HEK293 (cell line): ENCODE results near the gene SUSD6.

ENCODE experiments used
- CTCF ChIA-PET: fragments of 350-600 bp; formaldehyde crosslinking; extraction: SDS; loops from one replicate; lab custom pipeline; 2021; ENCODE audit warnings: antibody characterized with exemption; lab: Yijun Ruan, JAX
- POLR2A ChIA-PET: fragments of 300-600 bp; formaldehyde crosslinking; extraction: SDS; loops from one replicate; lab custom pipeline; 2020; ENCODE audit warnings: antibody characterized with exemption, inconsistent platforms; lab: Yijun Ruan, JAX
- H3K27ac ChIP-seq: fragments of 200-500 bp; sonication (Bioruptor generic); 2 replicates; pipeline ENCODE4 v1.5.1; 2014; ENCODE audit warnings: low read depth, low read length, control low read depth, inconsistent platforms; ENCODE audit errors: extremely low read depth
- H3K36me3 ChIP-seq, 2 experiments: fragments of 200-500 bp in 1 of 2; sonication (Bioruptor generic) in 1 of 2; 1 replicate in 1 of 2; 2 replicates in 1 of 2; pipeline ENCODE4 v1.5.1; 2014 to 2017; ENCODE audit warnings: inconsistent platforms in 2 of 2, low read length in 2 of 2; ENCODE audit not compliant: control insufficient read depth in 2 of 2, insufficient read depth in 1 of 2
- H3K4me1 ChIP-seq: fragments of 200-500 bp; sonication (Bioruptor generic); 2 replicates; pipeline ENCODE4 v1.5.1; 2014; ENCODE audit warnings: mild to moderate bottlenecking, low read length, inconsistent platforms; ENCODE audit not compliant: control insufficient read depth, insufficient read depth
- H3K4me3 ChIP-seq: 2 replicates; pipeline ENCODE4 v1.5.1; 2011; ENCODE audit warnings: low read depth, mild to moderate bottlenecking, control low read depth, low read length, moderate library complexity
- H3K9me3 ChIP-seq: fragments of 200-500 bp; sonication (Bioruptor generic); 2 replicates; pipeline ENCODE4 v1.5.1; 2014; ENCODE audit warnings: low read depth, low read length, inconsistent platforms; ENCODE audit not compliant: control insufficient read depth, insufficient read depth
- FEZF1 ChIP-seq: fragments of 450-650 bp; formaldehyde crosslinking; IDR thresholded peaks from 2 replicates; pipeline ENCODE4 v1.5.1; 2016; ENCODE audit warnings: missing biosample characterization, missing genetic modification characterization
- KLF10 ChIP-seq: fragments of 450-650 bp; IDR thresholded peaks from 2 replicates; pipeline ENCODE4 v1.5.1; 2018; ENCODE audit warnings: missing biosample characterization, mild to moderate bottlenecking, missing genetic modification characterization
- SALL2 ChIP-seq: fragments of 450-650 bp; formaldehyde crosslinking; IDR thresholded peaks from 2 replicates; pipeline ENCODE4 v1.5.0; 2017; ENCODE audit warnings: missing biosample characterization, mild to moderate bottlenecking, missing genetic modification characterization, borderline replicate concordance
- TRIM28 ChIP-seq: IDR thresholded peaks from 2 replicates; pipeline ENCODE4 v1.6.1; 2011; ENCODE audit warnings: low read length, control low read depth, borderline replicate concordance
- ZFHX2 ChIP-seq: fragments of 450-650 bp; formaldehyde crosslinking; conservative IDR thresholded peaks from 2 replicates; pipeline ENCODE4 v1.5.1; 2016; ENCODE audit warnings: missing biosample characterization, missing genetic modification characterization
- ZFP3 ChIP-seq: fragments of 450-650 bp; formaldehyde crosslinking; IDR thresholded peaks from 2 replicates; pipeline ENCODE4 v1.5.1; 2016; ENCODE audit warnings: low read depth, missing biosample characterization, missing genetic modification characterization
- ZIC2 ChIP-seq: fragments of 450-650 bp; formaldehyde crosslinking; IDR thresholded peaks from 2 replicates; pipeline ENCODE4 v1.5.1; 2016; ENCODE audit warnings: missing biosample characterization, missing genetic modification characterization
- ZNF184 ChIP-seq: fragments of 450-650 bp; IDR thresholded peaks from 2 replicates; pipeline ENCODE4 v1.5.1; 2018; ENCODE audit warnings: missing biosample characterization, mild to moderate bottlenecking, missing genetic modification characterization
- ZNF624 ChIP-seq: fragments of 450-650 bp; formaldehyde crosslinking; IDR thresholded peaks from 2 replicates; pipeline ENCODE4 v1.5.1; 2017; ENCODE audit warnings: missing biosample characterization, missing genetic modification characterization
- ZNF660 ChIP-seq: fragments of 450-650 bp; IDR thresholded peaks from 2 replicates; pipeline ENCODE4 v1.5.1; 2018; ENCODE audit warnings: missing biosample characterization, mild to moderate bottlenecking, missing genetic modification characterization
- ZNF747 ChIP-seq: fragments of 450-650 bp; formaldehyde crosslinking; IDR thresholded peaks from 2 replicates; pipeline ENCODE4 v1.5.1; 2016; ENCODE audit warnings: missing biosample characterization, missing genetic modification characterization
- ZSCAN16 ChIP-seq: fragments of 450-650 bp; formaldehyde crosslinking; IDR thresholded peaks from 2 replicates; pipeline ENCODE4 v1.5.1; 2016; ENCODE audit warnings: missing biosample characterization, missing genetic modification characterization
- TF ChIP-seq, protein P1 (sequence below): fragments of 450-650 bp; formaldehyde crosslinking; IDR thresholded peaks from 2 replicates; pipeline ENCODE4 v1.5.1; 2017; ENCODE audit warnings: missing biosample characterization, missing genetic modification characterization
- TF ChIP-seq, protein P2 (sequence below): fragments of 450-650 bp; formaldehyde crosslinking; IDR thresholded peaks from 2 replicates; pipeline ENCODE4 v1.5.1; 2016; ENCODE audit warnings: missing biosample characterization, missing genetic modification characterization
- TF ChIP-seq, protein P3 (sequence below): fragments of 450-650 bp; formaldehyde crosslinking; IDR thresholded peaks from 2 replicates; pipeline ENCODE4 v1.5.1; 2016; ENCODE audit warnings: missing biosample characterization, missing genetic modification characterization
- TF ChIP-seq, protein P4 (sequence below): fragments of 450-650 bp; formaldehyde crosslinking; IDR thresholded peaks from 2 replicates; pipeline ENCODE4 v1.5.1; 2016; ENCODE audit warnings: missing biosample characterization, missing genetic modification characterization

SUSD6 gene

DNA sequence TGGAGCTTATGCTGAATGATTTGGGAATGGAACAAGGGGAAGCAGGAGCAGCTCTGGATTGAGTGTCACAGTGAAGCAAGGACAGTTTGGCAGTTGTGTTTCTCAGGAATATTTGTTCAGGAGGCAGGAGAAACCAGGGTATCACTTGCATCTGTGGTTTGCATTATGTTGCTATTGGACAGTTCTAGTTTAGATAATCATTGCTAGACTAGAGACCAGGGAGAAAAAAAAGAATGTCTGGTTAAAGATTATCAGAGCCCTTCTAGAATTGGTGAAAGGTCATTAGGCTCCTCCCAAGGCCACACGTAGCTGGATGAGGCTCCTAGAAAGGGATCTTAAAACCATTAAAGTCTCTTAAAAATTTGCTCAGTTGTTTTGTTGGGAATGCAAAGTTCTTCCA lies 138.6 kb downstream of the SUSD6 start:
- H3K9me3 ChIP-seq = no peaks in the 10 kb centered on the region
- POLR2A ChIA-PET = interaction anchor here (1.8 kb wide), 1 partner anchor 17 kb away, joined by 5 read pairs; the partner anchor contains the start of gene SRSF5
- H3K4me3 ChIP-seq = no peak overlapping the region
- TF ChIP-seq ZFP3 (tag by site-specific recombination) = no peak
- TF ChIP-seq FEZF1 (tag by site-specific recombination) = no peak
- CTCF ChIA-PET = interaction anchor here (1.0 kb wide), 1 partner anchor 176 kb away, joined by 3 read pairs; no protein-coding TSS in a partner anchor
- no peaks in the 10 kb centered on the region for H3K4me1 ChIP-seq
- no peak overlapping the region for H3K27ac ChIP-seq
- H3K36me3 ChIP-seq = no peaks in the 10 kb centered on the region

DNA sequence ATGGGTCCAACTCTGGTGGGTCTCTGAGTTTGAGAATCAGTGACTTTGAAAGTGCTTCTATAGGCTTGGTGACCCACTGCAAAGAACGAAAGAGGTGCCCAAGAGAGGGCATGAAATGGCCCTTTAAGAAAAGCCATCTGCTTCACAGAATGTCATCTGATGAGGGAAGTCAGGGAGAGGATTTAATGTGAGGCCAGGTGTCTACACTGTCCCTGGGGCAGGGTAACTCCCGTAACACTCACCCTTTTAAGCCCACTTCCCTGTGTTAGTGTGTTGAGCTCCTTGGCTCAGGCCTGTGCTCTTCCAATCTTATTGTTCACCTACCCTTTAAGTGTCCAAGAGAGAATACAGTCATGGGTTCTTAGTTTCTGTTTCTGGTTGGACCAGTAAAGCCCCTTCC lies 139.1 kb downstream of the SUSD6 start:
- no peak overlapping the region for H3K4me3 ChIP-seq
- CTCF ChIA-PET = interaction anchor here (1.0 to 1.6 kb wide), 4 partner anchors 23 to 176 kb away, joined by 3 to 5 read pairs (median 4); no protein-coding TSS in a partner anchor
- H3K36me3 ChIP-seq = no peaks in the 10 kb centered on the region
- no peak overlapping the region for H3K27ac ChIP-seq
- POLR2A ChIA-PET = interaction anchor here (1.8 kb wide), 1 partner anchor 16 kb away, joined by 5 read pairs; the partner anchor contains the start of gene SRSF5
- no peaks in the 10 kb centered on the region for H3K9me3 ChIP-seq
- TF ChIP-seq, protein P1, sequence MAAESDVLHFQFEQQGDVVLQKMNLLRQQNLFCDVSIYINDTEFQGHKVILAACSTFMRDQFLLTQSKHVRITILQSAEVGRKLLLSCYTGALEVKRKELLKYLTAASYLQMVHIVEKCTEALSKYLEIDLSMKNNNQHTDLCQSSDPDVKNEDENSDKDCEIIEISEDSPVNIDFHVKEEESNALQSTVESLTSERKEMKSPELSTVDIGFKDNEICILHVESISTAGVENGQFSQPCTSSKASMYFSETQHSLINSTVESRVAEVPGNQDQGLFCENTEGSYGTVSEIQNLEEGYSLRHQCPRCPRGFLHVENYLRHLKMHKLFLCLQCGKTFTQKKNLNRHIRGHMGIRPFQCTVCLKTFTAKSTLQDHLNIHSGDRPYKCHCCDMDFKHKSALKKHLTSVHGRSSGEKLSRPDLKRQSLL = no peak
- H3K4me1 ChIP-seq = no peaks in the 10 kb centered on the region

DNA sequence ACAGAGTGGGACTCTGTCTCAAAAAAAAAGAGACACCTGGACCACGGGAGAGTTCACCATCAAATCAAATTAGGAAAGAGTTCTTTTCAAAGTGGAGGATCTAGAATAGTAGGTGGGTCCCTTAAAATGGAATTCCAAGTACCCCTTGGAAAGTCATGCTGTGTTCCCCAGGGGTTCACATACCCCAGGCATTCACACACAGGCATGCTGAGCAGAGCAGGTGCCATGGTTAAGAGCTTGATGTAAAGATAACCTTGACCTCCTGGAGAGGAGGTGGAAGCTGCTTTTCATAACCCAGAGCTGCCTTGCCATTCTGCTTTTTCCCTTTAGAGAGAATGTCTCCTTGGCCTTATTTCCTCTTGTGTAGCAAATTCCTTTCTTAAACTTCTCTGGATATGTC lies 141.4 kb downstream of the SUSD6 start:
- H3K9me3 ChIP-seq = no peaks in the 10 kb centered on the region
- H3K27ac ChIP-seq = no peak overlapping the region
- H3K4me1 ChIP-seq = no peaks in the 10 kb centered on the region
- POLR2A ChIA-PET = interaction anchor here (1.6 kb wide), 1 partner anchor 14 kb away, joined by 5 read pairs; the partner anchor contains the start of gene SRSF5
- CTCF ChIA-PET = interaction anchor here (0.6 kb wide), 1 partner anchor 26 kb away, joined by 3 read pairs; no protein-coding TSS in a partner anchor
- TF ChIP-seq TRIM28 (no peak), ZNF184 (tag by site-specific recombination) (no peak), ZSCAN16 (no peak), SALL2 (tag by site-specific recombination) (no peak), ZIC2 (peak; percentile 65)
- TF ChIP-seq, protein P2, sequence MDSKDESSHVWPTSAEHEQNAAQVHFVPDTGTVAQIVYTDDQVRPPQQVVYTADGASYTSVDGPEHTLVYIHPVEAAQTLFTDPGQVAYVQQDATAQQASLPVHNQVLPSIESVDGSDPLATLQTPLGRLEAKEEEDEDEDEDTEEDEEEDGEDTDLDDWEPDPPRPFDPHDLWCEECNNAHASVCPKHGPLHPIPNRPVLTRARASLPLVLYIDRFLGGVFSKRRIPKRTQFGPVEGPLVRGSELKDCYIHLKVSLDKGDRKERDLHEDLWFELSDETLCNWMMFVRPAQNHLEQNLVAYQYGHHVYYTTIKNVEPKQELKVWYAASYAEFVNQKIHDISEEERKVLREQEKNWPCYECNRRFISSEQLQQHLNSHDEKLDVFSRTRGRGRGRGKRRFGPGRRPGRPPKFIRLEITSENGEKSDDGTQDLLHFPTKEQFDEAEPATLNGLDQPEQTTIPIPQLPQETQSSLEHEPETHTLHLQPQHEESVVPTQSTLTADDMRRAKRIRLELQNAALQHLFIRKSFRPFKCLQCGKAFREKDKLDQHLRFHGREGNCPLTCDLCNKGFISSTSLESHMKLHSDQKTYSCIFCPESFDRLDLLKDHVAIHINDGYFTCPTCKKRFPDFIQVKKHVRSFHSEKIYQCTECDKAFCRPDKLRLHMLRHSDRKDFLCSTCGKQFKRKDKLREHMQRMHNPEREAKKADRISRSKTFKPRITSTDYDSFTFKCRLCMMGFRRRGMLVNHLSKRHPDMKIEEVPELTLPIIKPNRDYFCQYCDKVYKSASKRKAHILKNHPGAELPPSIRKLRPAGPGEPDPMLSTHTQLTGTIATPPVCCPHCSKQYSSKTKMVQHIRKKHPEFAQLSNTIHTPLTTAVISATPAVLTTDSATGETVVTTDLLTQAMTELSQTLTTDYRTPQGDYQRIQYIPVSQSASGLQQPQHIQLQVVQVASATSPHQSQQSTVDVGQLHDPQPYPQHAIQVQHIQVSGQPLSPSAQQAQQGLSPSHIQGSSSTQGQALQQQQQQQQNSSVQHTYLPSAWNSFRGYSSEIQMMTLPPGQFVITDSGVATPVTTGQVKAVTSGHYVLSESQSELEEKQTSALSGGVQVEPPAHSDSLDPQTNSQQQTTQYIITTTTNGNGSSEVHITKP (tag by site-specific recombination) = no peak
- TF ChIP-seq, protein P3, sequence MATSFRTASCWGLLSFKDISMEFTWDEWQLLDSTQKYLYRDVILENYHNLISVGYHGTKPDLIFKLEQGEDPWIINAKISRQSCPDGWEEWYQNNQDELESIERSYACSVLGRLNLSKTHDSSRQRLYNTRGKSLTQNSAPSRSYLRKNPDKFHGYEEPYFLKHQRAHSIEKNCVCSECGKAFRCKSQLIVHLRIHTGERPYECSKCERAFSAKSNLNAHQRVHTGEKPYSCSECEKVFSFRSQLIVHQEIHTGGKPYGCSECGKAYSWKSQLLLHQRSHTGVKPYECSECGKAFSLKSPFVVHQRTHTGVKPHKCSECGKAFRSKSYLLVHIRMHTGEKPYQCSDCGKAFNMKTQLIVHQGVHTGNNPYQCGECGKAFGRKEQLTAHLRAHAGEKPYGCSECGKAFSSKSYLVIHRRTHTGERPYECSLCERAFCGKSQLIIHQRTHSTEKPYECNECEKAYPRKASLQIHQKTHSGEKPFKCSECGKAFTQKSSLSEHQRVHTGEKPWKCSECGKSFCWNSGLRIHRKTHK = no peak
- H3K4me3 ChIP-seq = no peak overlapping the region
- no peaks in the 10 kb centered on the region for H3K36me3 ChIP-seq

DNA sequence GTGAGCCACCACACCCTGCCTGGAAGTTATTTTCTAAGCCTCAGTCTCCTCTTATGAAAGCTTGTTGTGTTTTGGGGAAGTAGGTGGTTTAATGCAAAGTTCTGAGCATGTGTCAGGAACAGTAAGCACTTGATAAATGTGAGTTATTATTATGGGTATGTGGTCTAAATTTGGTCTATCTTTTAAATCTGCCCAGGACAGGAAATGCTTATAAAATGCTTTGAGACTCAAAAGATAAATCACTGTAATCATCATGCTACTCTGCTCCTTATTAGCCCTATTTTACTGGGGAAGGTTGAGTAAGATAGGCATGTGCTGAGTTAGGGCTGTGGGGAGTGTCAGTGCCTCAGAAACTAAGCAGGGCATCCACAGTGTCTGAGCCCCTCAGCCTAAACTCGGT lies 142.5 kb downstream of the SUSD6 start:
- no peaks in the 10 kb centered on the region for H3K36me3 ChIP-seq
- no peaks in the 10 kb centered on the region for H3K9me3 ChIP-seq
- no peak overlapping the region for H3K4me3 ChIP-seq
- TF ChIP-seq ZFHX2 (tag by site-specific recombination) (no peak), ZNF624 (no peak), ZNF747 (tag by site-specific recombination) (no peak), KLF10 (tag by site-specific recombination) (no peak), ZNF660 (tag by site-specific recombination) (no peak)
- TF ChIP-seq, protein P4, sequence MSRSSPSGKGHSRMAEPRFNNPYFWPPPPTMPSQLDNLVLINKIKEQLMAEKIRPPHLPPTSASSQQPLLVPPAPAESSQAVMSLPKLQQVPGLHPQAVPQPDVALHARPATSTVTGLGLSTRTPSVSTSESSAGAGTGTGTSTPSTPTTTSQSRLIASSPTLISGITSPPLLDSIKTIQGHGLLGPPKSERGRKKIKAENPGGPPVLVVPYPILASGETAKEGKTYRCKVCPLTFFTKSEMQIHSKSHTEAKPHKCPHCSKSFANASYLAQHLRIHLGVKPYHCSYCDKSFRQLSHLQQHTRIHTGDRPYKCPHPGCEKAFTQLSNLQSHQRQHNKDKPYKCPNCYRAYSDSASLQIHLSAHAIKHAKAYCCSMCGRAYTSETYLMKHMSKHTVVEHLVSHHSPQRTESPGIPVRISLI (tag by site-specific recombination) = no peak
- no peak overlapping the region for H3K27ac ChIP-seq
- ChIA-PET CTCF (interaction anchor here (0.6 kb wide), 1 partner anchor 23 kb away, joined by 3 read pairs; no protein-coding TSS in a partner anchor), POLR2A (interaction anchor here (1.6 kb wide), 1 partner anchor 13 kb away, joined by 5 read pairs; the partner anchor contains the start of gene SRSF5)
- H3K4me1 ChIP-seq = no peaks in the 10 kb centered on the region
